DOHH2 (cell line): Measurements from ENCODE around the gene PRR18.

Source experiments
- EZH2phosphoT487 ChIP-seq: fragments of 200-600 bp; sonication (generic); IDR thresholded peaks from 2 replicates; pipeline ENCODE4 v1.6.1; 2017; ENCODE audit warnings: borderline replicate concordance, mild to moderate bottlenecking, antibody characterized with exemption, low read length, moderate library complexity, mixed read lengths
- TF ChIP-seq, protein P1 (sequence below): fragments of 200-600 bp; sonication (generic); IDR thresholded peaks from one replicate; pipeline ENCODE4 v1.5.1; 2014; ENCODE audit warnings: antibody characterized with exemption, mild to moderate bottlenecking, low read depth, low read length; ENCODE audit not compliant: poor library complexity, severe bottlenecking

GRCh38 chr6:166257911-166258318 is 50.3 kb downstream of the PRR18 start:
- TF ChIP-seq, protein P1, sequence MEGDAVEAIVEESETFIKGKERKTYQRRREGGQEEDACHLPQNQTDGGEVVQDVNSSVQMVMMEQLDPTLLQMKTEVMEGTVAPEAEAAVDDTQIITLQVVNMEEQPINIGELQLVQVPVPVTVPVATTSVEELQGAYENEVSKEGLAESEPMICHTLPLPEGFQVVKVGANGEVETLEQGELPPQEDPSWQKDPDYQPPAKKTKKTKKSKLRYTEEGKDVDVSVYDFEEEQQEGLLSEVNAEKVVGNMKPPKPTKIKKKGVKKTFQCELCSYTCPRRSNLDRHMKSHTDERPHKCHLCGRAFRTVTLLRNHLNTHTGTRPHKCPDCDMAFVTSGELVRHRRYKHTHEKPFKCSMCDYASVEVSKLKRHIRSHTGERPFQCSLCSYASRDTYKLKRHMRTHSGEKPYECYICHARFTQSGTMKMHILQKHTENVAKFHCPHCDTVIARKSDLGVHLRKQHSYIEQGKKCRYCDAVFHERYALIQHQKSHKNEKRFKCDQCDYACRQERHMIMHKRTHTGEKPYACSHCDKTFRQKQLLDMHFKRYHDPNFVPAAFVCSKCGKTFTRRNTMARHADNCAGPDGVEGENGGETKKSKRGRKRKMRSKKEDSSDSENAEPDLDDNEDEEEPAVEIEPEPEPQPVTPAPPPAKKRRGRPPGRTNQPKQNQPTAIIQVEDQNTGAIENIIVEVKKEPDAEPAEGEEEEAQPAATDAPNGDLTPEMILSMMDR = no peak
- TF ChIP-seq EZH2phosphoT487 = no peak
